SKM-1 (cell line): ENCODE data around the gene TMED4.
A peak's percentile ranks its signal among the peaks of the same experiment; 100 is the strongest.

ENCODE experiments used
- DNase-seq: peaks from one replicate; lab custom pipeline; 2025; ENCODE audit not compliant: unreplicated experiment; lab: John Stamatoyannopoulos, UW

Gene TMED4

GRCh38 chr7:44541028-44541869 is 40.8 kb downstream of the TMED4 start, which contains the start of gene NPC1L1:
Gene NPC1L1 (minus strand): TSS chr7:44541330. CDS start chr7:44541259, 71 bp downstream.
- no peak for DNase-seq

- DNase-seq: no peak
These were observed 41.4 kb downstream of the TMED4 start for GRCh38 chr7:44540592-44541027.

GRCh38 chr7:44539669-44540506 is 42.1 kb downstream of the TMED4 start:
- no peak for DNase-seq

- DNase-seq: no peak
These were observed 43.0 kb downstream of the TMED4 start for GRCh38 chr7:44538798-44539668.

GRCh38 chr7:44538093-44538797 is 43.8 kb downstream of the TMED4 start:
- no peak for DNase-seq

- DNase-seq: no peak
These were observed 44.6 kb downstream of the TMED4 start for GRCh38 chr7:44537442-44537841.

- DNase-seq: no peak
These were observed 45.9 kb downstream of the TMED4 start for GRCh38 chr7:44536090-44536489.

- no peak for DNase-seq
These were observed 46.5 kb downstream of the TMED4 start for GRCh38 chr7:44535348-44536064.

- peak; percentile 27 for DNase-seq
These were observed 47.5 kb downstream of the TMED4 start for GRCh38 chr7:44534501-44534900.

- DNase-seq: no peak
These were observed 47.9 kb downstream of the TMED4 start for GRCh38 chr7:44534087-44534486.

- DNase-seq: no peak
These were observed 48.6 kb downstream of the TMED4 start for GRCh38 chr7:44533301-44534055.

GRCh38 chr7:44531421-44532380 is 50.3 kb downstream of the TMED4 start:
- no peak for DNase-seq

- DNase-seq: no peak
These were observed 51.0 kb downstream of the TMED4 start for GRCh38 chr7:44530990-44531389.
